Left colon (tissue), 2 donors: ENCODE measurements around the gene MSRB3. TPM values are rescaled to one million over a fixed set of nuclear protein-coding genes. Genes with fewer than 3 reads are reported as not detected.
A peak's percentile ranks its signal among the peaks of the same experiment; 100 is the strongest.
"Not testable (repeated sequence)": the region's sequence is repeated elsewhere in the genome, so short reads cannot be mapped to it uniquely, and the experiment has no call there.

ENCODE experiments used
- ATAC-seq: fragments of 200-7000 bp; cut with Tn5 transposase; one replicate; pipeline ENCODE4 v1.9.1; 2020; ENCODE audit warnings: mild to moderate bottlenecking, moderate library complexity
- DNase-seq, 2 donors: peaks; one replicate each; pipeline ENCODE4 v3.0.0-alpha.2; 2020
- intact Hi-C, 2 donors: fragments of 100-400 bp; cut with DNase I in 1 of 2; cut with micrococcal nuclease in 1 of 2; formaldehyde crosslinking; loops; one replicate each; pipeline versions ENCODE4 v1.11.2 to v1.14.0; 2022; cut with DNase I, micrococcal nuclease
- total RNA-seq, 2 donors: library from RNA; stranded (reverse); fragmentation: NEBNext Ultra II Directional; extraction: Animal tissue kit (Norgen Biotek cat#: 25700); gene quantifications; one replicate each; pipeline ENCODE4 v1.2.1, GENCODE V29; 2021
- donor health status: DM: no; HTN: no; CAD: no.
- donor health status: DM: yes; HTN: yes; CAD: no.

MSRB3 gene
- total RNA-seq, 2 donors from 2014 or later, result 5.7 to 20.4 TPM

DNA sequence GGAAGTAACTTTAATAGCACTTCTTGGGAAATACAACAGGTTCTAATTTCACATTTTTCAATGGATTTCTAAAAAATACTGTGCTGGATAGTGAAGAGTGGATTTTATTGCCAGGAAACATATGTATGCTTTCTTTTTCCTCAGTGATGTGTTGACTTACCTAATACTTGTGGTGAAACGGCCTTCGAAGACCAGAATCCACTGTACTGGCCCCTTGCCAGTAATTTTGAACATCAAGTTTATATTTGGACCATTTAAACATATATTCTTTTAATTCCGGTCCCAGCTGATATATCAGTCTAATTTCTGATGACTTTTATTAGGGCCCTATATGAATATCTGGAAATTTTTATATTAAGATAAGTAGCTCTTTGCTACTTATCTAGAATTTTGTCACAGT, 1.8 kb downstream of the MSRB3 start:
- intact Hi-C loops, result no loop called here
- DNase-seq (no peak), ATAC-seq (no peak)

DNA sequence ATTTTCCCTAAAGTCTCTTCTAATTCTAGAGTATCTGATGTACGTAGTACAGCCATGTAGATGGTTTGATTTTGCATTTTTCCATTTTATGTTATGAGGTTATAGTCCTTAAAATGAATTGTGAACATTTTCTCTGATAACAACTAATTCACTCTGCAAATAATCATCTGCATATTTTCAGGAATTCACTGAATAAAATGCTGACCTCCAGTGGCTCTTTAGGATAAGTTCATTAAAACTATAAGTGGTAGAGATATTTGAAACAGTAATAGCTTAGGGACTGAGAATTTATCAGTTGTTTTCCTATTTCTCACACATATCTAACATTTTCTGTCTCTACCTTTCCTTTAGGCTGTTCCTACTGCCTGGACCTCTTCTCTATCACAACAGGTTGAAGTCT, 4.4 kb downstream of the MSRB3 start:
- intact Hi-C loops, result no loop called here
- ATAC-seq (no peak), DNase-seq (no peak)

DNA sequence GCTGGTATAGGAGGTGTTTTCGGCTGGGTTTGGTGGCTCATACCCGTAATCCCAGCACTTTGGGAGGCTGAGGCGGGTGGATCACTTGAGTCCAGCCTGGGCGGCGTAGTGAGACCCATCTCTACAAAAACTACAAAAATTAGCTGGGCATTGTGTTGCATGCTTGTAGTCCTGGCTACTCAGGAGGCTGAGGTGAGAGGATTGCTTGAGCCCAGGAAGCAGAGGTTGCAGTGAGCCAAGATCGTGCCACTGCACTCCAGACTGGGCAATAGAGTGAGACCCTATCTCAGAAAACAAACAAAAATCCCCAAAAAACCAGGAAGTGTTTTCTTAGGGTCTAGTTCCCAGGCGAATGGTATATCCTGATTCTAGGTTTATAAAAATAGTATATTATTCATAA, 7.0 kb downstream of the MSRB3 start:
- DNase-seq, intact Hi-C loops, ATAC-seq: not testable (repeated sequence)

DNA sequence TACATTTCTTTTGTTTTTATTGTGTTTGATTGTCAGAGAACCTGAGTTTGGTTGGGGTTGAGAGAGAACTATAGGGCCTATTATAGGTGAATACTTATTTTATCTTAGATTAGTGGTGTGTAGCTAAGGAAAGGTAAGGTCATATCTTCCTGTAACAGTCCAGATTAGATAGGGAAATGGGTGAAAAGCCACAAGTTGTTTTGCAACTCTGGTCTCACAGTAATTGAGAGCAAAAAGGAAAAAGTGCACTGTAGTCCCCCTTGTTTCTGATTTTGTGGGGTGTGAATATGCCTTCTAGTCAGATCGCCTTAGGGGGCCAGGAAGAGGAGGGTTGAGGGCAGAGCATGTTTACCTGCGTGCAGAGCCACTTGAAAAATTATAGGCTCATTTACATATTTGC, 8.9 kb downstream of the MSRB3 start:
- intact Hi-C loops, result no loop called here
- ATAC-seq (no peak), DNase-seq (no peak)

DNA sequence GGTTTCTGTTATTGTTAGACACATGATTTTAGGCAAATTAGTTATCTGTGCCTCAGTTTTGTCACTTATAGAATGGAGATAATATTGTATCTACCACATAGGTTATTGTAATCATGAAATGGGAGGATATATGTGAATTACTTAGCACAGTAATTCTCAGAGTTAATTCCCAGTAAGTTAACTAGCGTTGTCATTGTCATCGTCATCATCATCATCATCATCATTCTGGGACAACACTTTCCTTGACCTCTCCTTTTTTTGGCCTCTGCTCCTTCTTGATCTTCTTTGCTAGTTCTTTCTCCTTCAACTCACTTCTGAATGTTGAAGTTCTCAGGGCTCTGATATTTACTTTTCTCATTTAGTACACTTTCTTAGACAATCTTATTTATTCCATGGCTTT, 13.8 kb downstream of the MSRB3 start:
- intact Hi-C loops, result no loop called here
- ATAC-seq, result no peak
- no peak for DNase-seq

DNA sequence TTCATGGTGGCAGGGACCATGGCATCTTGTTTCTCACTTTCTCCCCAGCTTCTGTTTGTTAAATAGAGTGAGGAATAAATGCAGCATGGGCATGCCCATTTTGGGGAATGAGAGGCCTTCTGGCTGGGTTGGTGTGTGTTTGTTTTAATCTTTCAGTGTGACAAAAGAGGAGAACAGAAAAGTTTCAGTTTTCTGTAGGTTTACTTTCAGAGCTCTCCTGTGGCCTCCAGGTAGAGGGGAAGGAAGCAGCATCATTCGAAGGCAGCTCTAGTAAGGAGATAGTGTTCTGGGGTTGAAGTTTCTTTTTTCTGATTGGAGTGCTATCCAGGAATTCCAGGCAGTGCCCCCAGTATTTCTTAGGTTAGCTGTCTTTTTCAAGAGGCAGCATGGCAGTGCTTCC, 15.3 kb downstream of the MSRB3 start:
- DNase-seq (no peak), ATAC-seq (no peak)
- intact Hi-C loops, result no loop called here

DNA sequence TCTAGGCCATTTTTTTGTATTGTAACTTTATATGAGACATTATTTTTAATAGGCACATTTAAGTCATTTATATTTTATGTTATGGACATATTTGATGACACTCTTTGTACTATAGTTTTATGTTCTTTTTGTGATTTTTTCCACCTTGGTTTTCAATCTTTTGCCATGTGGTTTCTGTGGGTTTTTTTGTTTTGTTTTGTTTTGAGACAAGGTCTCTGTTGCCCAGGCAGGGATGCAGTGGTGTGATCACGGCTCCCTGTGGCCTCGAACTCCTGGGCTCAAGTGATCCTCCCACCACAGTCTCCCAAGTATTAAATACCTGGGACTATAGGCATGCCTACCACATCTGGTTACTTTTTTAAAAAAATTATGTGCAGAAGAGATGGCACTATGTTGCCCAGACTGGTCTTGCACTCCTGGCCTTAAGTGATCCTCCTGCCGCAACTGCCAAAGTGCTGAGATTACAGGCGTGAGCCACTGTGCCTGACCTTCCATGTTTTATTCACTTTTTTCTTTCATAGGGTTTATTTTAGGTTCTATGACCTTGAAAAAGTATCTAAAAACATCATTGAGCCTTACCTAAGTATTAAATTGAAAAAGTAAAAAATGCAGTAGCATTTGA, 16.3 kb downstream of the MSRB3 start:
- DNase-seq (no peak), ATAC-seq (no peak)
- intact Hi-C loops, result no loop called here

DNA sequence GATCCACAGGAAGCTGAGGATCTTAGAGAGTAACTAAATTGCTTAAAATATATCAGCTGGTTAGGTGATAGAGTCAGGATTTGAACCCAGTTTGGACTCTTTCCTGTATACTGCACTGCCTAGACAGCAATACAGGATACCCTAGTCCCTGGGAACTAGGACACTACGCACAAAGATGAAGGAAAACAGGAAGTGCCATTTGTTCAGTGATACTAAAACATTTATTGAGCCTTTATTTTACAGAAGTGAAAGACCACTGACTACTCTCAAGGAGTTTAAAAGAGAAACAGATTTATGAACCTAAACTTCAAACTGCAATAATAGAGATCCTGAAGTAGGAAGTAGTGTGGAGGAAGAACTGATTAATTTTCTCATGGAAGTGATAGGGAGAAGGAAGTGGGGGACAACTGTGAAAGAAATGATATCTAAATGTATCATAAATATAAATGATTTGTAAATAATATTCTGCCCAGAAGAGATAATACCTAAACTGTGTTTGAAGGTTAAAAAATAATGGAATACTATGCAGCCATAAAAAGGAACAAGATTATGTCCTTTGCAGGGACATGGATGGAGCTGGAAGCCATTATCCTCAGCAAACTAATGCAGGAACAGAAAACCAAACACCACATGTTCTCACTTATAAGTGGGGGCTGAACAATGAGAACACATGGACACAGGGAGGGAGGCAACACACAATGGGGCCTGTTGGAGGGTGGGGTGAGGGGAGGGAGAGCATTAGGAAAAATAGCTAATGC, 18.2 kb downstream of the MSRB3 start:
- intact Hi-C loops, result no loop called here
- ATAC-seq, result no peak
- no peak for DNase-seq

DNA sequence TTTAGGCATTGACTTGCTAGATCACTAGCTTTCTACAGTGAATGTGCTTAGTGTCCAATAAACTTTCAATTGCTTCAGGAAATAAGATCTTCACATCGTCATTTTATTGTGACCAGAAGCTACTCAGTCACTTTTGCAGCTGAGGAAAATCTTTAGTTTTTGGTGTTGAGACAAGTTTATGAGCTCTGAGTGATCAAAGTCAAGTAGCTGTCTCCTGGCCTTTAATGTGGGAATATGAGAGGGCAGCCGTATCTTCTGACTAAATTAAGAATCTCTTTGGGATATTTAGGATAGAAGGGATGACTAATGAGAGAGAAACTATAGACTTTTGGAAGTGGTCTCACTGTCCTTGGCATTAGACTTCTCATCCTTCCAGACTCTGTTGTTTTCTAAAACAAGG, 21.6 kb downstream of the MSRB3 start:
- intact Hi-C loops, result no loop called here
- no peak for DNase-seq
- no peak for ATAC-seq

DNA sequence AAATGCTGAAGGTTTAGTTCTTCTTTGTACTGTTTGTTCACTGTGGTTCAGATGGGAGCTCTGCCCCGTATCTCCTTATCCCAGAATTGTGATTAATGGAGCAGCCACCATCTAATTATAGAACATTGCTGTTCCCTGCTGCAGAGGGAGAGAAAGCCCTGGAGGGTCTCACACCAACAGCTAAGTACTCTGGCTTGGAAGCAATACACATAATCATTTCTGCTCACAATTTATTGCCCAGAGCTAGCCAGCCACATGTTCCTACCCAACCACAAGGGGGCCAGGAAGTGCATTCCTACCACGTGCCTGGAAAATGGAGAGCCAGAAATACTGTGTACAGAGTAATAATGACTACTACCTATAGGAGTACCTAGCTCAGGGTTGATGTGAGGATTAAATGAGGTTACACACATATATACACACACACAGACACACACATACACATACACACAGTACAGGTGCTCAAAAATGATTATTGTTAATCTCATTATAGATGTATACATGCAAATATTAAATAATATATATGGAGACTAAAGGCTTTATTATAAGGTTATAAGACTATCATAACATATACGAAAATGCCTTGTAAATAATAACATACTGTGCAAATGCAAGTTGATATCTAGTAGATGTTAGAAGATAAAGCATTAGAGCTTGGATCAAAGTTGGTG, 22.3 kb downstream of the MSRB3 start:
- ATAC-seq (peak; percentile 61), DNase-seq (no peak)
- intact Hi-C loops, result no loop called here

DNA sequence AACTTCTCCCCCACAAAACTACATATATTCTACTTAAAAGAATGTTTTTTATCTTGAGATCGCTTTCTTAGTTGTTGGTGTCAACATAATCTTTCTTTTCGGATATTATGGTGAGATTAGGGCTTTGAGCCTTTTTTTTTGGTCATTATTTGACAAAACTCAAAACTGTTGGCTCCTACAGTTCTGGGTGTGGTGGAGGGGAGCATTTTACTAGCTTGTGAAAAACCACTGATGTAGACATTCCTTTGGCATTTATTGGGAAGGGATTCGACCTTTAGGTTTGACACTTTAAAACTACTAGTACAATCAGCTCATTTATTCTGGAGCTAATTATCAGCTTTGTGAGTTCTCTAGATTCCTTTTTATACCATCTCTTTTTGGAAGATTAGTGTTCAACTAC, 24.4 kb downstream of the MSRB3 start:
- ATAC-seq, result no peak
- DNase-seq, result no peak

DNA sequence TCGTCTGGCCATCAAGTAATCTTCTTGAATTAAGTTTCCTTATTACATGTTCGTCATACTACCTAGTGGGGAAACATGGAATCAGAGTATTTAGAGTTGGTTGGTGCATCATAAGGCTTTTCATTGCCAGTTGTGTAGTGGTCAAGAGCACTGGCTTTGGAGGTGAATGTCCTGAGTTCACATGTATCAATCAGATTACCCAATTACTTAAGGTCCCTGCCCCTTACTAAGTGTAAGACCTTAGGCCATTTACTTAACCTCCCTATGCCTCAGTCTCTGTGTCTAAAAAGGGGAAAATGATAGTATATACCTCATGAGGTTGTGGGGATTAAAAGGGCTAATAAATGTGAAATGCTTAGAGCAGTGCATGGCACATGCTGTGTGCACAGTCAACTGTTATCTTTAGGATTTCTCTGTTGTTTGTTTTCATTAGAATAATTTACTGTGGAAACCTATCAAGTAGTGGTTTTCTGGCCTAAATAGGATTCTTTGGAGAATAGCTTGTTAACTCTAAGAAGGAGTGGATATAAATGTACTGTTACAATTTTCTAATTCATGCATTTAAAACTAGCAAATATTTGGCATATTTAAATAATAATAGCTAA, 27.0 kb downstream of the MSRB3 start:
- DNase-seq (no peak), ATAC-seq (no peak)
- intact Hi-C loops, result no loop called here

More for the DNA sequence above, 24.4 kb downstream of the MSRB3 start:
- intact Hi-C loops, result no loop called here

DNA sequence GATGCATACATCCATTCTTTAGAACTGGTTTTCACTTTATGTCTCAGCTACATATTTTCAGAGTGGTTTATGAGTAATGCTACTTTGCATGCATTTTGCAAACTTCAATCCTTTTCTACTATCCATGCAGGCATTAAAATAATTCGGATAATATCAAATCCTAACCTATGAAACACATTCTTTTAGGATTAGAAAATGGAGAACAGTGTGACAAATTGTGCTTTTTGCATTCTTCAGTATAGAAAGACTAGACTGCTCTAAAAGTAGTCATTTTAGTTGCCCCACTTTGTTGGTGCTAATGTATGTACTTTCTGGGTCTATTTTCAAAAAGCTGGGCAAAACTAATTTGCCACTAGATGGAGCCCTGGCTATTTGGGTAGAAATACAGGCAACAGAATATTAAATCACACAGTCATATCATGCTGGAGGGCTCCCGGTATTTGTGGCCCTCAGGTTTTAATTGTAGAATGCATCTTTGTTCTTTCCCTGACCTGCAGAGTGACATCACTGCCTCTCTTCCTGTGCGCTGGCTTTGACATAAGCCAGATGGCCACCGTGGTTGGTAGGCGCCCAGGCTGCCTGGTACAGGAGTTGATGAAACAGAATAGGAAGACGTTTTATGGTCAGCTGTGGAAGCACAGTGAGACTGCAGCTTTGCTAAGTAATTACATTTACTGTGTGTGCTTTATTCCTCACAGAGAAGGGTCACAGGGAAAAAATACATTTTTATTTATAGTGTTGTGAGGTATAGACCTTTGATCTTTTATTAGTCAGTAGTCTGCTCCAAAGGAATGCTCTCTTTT, 28.1 kb downstream of the MSRB3 start:
- intact Hi-C loops, result no loop called here
- ATAC-seq, result peak; percentile 41
- DNase-seq, result peak; percentile 31 to 52

DNA sequence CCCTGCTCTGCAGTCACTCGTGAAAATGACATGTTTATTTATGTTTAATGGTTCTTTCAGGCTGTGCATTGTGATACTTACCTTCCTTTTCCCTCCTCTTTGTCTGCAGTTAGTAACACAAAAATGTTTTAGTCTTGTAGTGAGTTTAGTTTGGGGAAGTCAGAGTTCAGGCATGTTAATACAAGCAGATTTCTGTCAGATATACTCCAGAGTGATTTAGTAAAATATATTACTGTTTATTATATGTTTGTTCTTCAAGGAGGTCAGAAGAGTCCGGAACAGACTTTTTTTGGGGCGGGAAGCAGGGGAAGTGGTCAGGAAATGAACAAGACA, 28.7 kb downstream of the MSRB3 start:
- intact Hi-C loops, result no loop called here
- ATAC-seq (no peak), DNase-seq (no peak)

DNA sequence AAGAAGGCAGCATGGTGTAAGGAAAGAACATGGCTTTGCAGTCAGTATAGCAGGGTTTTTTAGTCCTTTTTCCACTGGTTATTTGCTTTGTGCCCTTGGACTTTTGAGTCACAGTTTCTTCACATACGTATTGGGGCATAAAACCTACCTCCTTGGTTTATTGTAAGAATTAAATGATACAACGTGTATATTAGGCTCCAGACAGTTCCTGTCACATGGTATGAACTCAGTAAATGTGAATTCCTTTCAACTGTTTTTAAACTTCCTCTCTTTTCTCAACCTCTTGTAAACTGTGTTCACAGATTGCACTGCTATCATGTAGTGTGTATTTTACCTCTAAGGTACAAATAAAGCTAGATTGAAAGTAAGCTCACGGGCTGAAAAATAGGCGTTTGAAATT, 29.5 kb downstream of the MSRB3 start:
- intact Hi-C loops, result no loop called here
- DNase-seq (no peak), ATAC-seq (no peak)

DNA sequence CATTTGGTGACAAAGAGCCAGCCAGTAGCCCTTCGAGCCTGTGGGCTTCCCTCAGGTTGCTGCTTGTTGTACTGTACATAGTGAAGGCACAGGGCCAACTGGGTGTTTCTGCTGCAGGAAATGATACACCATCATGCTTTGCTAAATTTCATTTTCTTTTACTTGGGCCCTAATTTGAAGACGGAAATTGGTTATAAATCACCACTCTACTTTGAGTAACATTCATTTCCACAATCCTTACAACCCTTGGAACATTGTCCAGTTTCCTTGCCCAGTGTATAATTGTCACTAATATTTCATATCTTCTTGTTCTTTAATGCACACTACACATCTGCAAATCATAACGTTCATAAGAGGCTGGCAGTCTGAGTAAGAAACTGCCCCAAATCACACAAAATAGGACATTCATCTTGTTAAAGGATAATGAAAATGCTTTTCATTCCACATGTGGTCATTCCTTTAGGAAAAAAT, 30.2 kb downstream of the MSRB3 start:
- DNase-seq (no peak), ATAC-seq (no peak)
- intact Hi-C loops, result no loop called here

DNA sequence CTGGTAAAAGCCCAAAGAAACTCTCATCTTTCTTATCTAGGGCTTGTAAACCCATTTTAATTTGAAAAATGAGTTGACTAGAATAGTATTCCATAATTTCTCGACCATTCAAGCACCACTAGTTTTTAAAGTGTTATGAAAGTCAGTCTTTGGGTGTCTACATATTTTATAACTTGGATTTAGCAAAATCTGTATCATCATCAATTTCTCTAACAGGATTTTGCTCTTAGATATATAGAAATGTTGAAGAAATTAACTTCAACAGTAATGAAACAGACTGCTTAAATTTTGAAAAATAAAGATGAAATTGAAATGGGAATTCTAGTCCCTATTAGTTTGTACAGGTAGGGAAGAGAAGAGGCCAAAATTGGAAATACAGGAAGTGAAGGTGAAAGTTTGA, 32.8 kb downstream of the MSRB3 start:
- intact Hi-C loops, result no loop called here
- ATAC-seq (no peak), DNase-seq (no peak)

DNA sequence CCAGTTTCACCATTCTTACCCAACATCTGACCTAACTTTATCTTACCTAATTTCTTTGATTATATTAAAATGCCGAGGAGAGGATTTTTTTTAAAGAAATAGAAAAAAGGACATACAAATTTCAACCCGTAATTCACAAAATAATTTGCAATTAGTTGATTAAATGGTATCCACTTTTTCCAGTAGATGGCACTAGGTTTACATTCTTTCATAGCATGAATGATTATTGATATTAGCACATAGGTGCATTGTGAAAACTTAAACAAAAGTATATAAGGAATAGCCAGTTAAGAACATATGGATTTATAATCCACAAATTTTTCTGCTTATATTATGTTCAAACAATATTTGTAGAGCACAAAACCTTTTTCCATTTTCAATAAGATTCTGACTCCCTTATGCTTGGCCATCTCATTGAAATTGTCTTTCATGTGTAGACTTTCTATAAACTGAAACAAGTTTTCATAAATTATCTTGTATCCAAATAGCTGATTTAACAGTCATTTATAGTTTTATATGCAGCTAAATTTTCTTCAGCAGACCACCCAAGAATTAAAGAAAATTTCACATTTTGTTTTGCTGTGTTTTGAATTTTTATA, 35.3 kb downstream of the MSRB3 start:
- no peak for ATAC-seq
- DNase-seq, result no peak
- intact Hi-C loops, result no loop called here

DNA sequence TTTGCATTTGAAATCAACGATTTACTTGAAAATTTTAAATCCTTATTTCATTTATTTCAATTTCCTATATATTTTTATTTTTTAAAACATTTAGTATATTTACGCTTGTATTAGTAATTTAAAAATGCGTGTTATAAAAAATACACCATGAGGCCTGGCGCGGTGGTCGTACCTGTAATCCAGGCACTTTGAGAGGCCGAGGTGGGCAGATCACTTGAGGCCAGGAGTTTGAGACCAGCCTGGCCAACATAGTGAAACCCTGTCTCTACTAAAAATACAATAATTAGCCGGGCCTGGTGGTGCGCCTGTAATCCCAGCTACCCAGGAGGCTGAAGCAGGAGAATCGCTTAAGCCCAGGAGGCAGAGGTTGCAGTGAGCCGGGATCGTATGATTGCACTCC, 36.8 kb downstream of the MSRB3 start:
- intact Hi-C loops, ATAC-seq, DNase-seq: not testable (repeated sequence)
